Measurements from ENCODE around the gene SETDB1. TPM values are rescaled to one million over a fixed set of nuclear protein-coding genes. Genes with fewer than 3 reads are reported as not detected.

Gene SETDB1
- total RNA-seq, 2 experiments from 2014 or later = 39.4 to 40.4 TPM

DNA sequence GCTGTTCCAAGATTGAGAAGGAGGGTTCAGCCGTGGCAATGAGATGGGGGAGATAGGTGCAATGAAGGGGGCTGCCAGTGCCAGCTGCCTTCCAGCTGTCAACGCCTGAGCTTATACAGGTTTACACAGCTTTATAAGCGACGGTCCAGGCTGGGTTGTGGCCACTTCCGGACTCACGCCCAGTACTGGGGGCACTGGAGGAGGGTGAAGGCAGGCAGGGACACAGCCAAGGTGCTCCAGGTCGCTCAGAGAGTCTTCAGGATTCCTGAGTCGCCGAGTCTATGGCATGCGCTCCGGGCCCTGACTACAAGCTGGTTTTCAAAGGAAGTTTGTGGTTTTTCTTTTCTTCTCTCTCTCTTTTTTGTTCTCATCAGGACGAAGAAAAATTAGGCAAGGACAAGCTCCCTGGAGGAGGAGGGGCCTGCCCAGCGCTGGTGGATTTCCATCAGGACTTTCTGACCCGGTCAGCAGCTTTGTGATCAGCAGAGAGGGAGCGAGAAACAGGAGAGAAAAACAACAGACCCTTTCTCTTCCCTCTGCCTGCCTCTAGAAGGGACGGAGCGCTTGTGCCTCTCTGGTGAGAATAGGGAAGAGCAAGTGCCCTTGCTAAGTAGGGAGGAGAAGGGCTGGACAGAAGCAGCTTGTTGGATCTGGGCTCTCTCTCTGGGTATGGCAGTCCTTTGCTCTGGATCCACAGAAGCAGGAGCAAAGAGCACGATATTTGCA lies 80.3 kb downstream of the SETDB1 start, which contains the start of gene MINDY1:
TSS of gene MINDY1 (minus strand) at position 576 of the 726 bp plus-strand sequence. CDS start 4,285 bp downstream, outside the sequence.
- no peaks in the 10 kb centered on the region for H3K9me3 Mint-ChIP-seq
- peaks cover 91% of the 10 kb centered on the region for H3K4me1 ChIP-seq (ENCODE audit: insufficient read depth, low read length)
- no peaks in the 10 kb centered on the region for H3K27me3 ChIP-seq (ENCODE audit: control insufficient read depth in 1 of 2, insufficient read depth in 2 of 2, low read length in 2 of 2)
- ChIA-PET CTCF (interaction anchor here (0.5 to 4.1 kb wide), 11 partner anchors 11 to 242 kb away, joined by 3 to 29 read pairs (median 4); partner anchors contain the start of genes C1orf56 and GABPB2), POLR2A (interaction anchor here (0.6 to 3.7 kb wide), 19 partner anchors 10 to 635 kb away, joined by 3 to 18 read pairs (median 4); partner anchors contain the start of genes C1orf56, CDC42SE1, CERS2 and CTSK)
- H3K27ac Mint-ChIP-seq = peak within 1 kb of the TSS; percentile 98
- no peaks in the 10 kb centered on the region for H3K27me3 Mint-ChIP-seq
- peaks cover 89% of the 10 kb centered on the region for H3K4me1 Mint-ChIP-seq (ENCODE audit: low read depth)
- peak within 1 kb of the TSS; percentile 87 to 98 for H3K27ac ChIP-seq (ENCODE audit: low read depth in 1 of 2, low read length in 2 of 2)
- DNase-seq (peak in 6 of 14 experiments; percentile 10 to 69 (median 35)), ATAC-seq (ENCODE audit: poor library complexity) (peak; percentile 12)
- intact Hi-C loops (cut with DNase I, micrococcal nuclease) = loop anchor here (5.0 kb wide), 3 partner anchors 129 to 644 kb away; partner anchors contain the start of genes ARNT (in 1 of the 2), RPRD2 (in 1 of the 2) and TNFAIP8L2 (in 1 of the 2)
- H3K4me3 Mint-ChIP-seq = peak within 1 kb of the TSS; percentile 93
- H3K36me3 Mint-ChIP-seq (ENCODE audit: low read depth) = peaks cover 50% of the 10 kb centered on the region
- no peaks in the 10 kb centered on the region for H3K9me3 ChIP-seq (ENCODE audit: control insufficient read depth in 1 of 2, insufficient read depth in 1 of 2, low read length in 2 of 2)
- H3K4me3 ChIP-seq (ENCODE audit: low read length) = peak within 1 kb of the TSS; percentile 82
- peaks cover 13% of the 10 kb centered on the region for H3K36me3 ChIP-seq (ENCODE audit: insufficient read depth, low read length)
- TF ChIP-seq, protein P1, sequence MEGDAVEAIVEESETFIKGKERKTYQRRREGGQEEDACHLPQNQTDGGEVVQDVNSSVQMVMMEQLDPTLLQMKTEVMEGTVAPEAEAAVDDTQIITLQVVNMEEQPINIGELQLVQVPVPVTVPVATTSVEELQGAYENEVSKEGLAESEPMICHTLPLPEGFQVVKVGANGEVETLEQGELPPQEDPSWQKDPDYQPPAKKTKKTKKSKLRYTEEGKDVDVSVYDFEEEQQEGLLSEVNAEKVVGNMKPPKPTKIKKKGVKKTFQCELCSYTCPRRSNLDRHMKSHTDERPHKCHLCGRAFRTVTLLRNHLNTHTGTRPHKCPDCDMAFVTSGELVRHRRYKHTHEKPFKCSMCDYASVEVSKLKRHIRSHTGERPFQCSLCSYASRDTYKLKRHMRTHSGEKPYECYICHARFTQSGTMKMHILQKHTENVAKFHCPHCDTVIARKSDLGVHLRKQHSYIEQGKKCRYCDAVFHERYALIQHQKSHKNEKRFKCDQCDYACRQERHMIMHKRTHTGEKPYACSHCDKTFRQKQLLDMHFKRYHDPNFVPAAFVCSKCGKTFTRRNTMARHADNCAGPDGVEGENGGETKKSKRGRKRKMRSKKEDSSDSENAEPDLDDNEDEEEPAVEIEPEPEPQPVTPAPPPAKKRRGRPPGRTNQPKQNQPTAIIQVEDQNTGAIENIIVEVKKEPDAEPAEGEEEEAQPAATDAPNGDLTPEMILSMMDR (IDR thresholded peaks at IDR 0.05) = no peak

DNA sequence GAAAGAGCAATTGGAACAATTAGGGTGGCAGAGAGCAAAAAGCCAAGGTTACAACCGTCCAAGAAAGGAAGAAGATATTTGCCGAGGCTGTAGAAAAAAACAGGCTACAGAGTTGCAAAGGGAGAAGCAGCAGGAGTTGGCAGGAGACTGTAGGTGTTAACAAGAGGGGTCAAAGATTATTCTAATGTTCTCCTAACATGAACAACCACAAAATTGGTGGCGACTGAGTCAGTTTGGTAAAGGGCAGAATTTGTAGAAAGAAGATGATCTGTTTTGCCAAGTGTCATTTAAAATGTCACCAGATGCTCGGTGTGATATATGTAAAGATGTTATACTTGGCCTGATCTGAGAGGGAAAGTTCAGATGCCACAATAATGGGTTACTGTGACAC lies 81.7 kb downstream of the SETDB1 start:
- no peaks in the 10 kb centered on the region for H3K9me3 ChIP-seq (ENCODE audit: control insufficient read depth in 1 of 2, insufficient read depth in 1 of 2, low read length in 2 of 2)
- peak overlapping the region; percentile 93 for H3K4me3 Mint-ChIP-seq
- H3K27ac Mint-ChIP-seq = peak overlapping the region; percentile 98
- intact Hi-C loops (cut with DNase I, micrococcal nuclease) = loop anchor here (1.0 to 5.0 kb wide), 5 partner anchors 29 to 646 kb away; partner anchors contain the start of genes ARNT (in 1 of the 2), RPRD2 (in 1 of the 2) and TNFAIP8L2 (in 1 of the 2)
- ChIA-PET POLR2A (interaction anchor here (1.0 to 3.7 kb wide), 6 partner anchors 17 to 63 kb away, joined by 3 to 18 read pairs (median 4); partner anchors contain the start of genes C1orf56, CDC42SE1 and GABPB2), CTCF (interaction anchor here (4.1 kb wide), 1 partner anchor 12 kb away, joined by 29 read pairs; no protein-coding TSS in a partner anchor)
- peaks cover 86% of the 10 kb centered on the region for H3K4me1 Mint-ChIP-seq (ENCODE audit: low read depth)
- peaks cover 45% of the 10 kb centered on the region for H3K36me3 Mint-ChIP-seq (ENCODE audit: low read depth)
- H3K27ac ChIP-seq (ENCODE audit: low read depth in 1 of 2, low read length in 2 of 2) = peak overlapping the region; percentile 87 to 98
- ATAC-seq (ENCODE audit: poor library complexity) = no peak
- H3K27me3 ChIP-seq (ENCODE audit: control insufficient read depth in 1 of 2, insufficient read depth in 2 of 2, low read length in 2 of 2) = no peaks in the 10 kb centered on the region
- H3K4me3 ChIP-seq (ENCODE audit: low read length) = peak overlapping the region; percentile 82
- no peaks in the 10 kb centered on the region for H3K9me3 Mint-ChIP-seq
- TF ChIP-seq, protein P1 (IDR thresholded peaks at IDR 0.05) = no peak
- no peak for DNase-seq
- no peaks in the 10 kb centered on the region for H3K27me3 Mint-ChIP-seq
- H3K4me1 ChIP-seq (ENCODE audit: insufficient read depth, low read length) = peaks cover 84% of the 10 kb centered on the region
- peaks cover 7% of the 10 kb centered on the region for H3K36me3 ChIP-seq (ENCODE audit: insufficient read depth, low read length)
